ENCODE measurements around the gene TXNRD3.

GRCh38 chr3:126604691-126605090 is 50.2 kb downstream of the TXNRD3 start:
- TF ChIP-seq EZH2 (IDR thresholded peaks at IDR 0.05), result no peak
- TF ChIP-seq FOXP2 (optimal IDR thresholded peaks at IDR 0.05; ENCODE audit: control extremely low read depth, extremely low read length, insufficient read depth), result no peak

All from SK-N-MC (cell line).